ENCODE data around the gene VANGL1. TPM values are rescaled to one million over a fixed set of nuclear protein-coding genes. Genes with fewer than 3 reads are reported as not detected.

The VANGL1 gene
- polyA plus RNA-seq, 1 donor: 8.0 TPM

DNA sequence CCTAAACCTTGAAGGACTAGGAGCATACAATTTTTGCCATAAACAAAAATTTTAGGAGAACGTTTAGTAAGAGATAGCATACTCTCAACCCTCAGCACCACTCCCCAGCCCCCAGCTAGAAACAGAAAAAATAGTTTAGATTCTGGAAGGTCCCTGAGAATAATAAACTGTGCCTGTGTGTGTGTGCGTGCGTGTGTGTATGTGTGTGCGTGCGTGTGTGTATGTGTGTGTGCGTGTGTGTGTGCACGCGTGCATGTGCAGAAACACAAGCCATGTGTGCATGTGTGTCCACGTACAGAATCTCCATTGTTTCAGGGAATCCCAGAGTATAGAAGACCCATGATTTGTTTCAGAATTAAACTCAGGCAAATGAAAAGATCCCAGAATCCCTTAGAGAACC is 64.2 kb downstream of the VANGL1 start:
- DNase-seq: no peak

DNA sequence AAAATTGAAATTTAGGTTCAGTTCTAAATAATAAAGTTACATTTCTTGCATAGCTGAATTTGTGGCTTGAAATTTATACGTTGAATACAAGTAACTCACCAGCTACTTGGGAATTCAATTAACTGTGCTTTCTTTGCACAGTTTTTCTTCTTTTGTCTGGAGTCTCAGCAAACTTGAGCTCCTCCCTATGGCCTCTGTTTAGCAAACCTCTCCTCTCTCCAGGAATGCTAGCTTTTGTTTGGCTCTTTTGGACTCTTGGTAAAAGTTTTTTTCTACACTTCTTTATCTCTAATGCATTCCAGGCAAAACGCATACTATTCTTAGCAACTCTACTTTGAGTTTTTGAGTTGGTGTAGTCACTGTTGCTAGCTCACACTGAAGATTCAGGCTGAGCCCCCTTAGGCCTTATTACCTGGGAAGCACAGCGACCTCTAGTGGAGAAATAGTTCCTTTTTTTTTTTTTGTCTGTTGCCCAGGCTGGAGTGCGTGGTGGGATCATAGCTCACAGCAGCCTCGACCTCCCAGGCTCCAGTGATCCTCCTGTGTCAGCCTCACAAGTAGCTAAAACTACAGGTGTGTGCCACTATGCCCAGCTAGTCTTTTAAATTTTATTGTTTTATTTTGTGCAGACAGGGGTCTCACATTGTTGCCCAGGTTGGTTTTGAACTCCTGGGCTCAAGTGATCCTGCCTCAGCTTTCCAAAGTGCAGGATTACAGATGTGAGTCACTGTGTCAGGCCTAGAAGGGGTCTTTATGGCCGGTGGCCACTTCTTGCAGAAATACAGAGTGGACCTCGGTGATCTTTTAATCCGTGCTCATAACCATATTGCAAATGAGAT is 65.0 kb downstream of the VANGL1 start:
- DNase-seq: no peak

GRCh38 chr1:115710859-115711624 is 69.3 kb downstream of the VANGL1 start:
- DNase-seq: no peak

DNA sequence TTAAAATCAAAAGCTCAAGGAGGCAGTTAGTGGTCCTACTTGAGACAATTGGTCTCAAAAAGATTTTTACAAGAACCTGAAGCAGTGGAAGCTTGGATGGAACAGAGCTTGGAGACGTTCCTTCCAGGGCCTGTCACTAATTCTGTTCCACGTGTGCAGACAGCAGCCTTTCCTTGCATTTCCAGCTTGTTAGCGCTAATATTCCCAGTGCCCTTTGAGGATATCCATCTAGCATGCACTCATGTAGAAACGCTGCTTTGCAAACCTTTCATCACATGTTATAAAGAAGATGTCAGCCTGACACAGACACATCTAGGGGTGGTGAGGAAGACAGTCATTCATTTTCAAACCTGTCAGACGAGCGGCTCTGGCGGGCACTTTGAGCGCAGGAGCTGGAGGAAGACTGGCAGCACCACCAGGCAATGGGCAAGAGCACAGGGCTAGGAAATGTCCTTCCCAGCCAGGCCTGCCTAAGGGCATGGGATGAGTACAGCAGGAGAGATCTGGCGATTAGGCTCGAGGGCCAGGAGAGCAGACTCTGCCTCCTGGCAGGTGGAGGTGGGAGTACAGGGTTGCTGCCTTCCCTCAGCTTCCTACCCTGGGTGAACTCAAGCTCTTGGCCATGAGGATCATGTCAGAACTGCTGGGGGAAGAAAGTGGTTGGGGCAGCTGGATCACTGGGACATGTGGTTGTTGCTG is 71.3 kb downstream of the VANGL1 start:
- DNase-seq: no peak

DNA sequence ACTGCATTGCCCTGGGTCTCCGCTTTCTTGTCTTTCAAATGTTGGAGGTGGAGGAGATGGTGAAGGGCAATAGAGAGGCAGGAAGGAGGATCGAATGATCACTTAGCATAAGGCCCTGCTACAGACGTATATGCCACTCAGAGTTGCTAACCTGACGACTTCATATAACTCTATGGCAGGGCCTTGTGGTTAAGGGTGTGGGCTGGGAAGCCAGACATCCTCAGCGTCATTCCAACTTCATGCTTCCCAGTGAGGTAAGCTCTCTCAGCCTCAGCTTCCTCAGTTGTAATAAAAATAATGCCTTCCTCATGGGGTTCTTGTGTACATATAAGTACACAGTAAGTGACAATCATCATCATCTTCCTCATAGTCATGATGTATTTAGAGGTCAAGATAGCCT is 72.1 kb downstream of the VANGL1 start:
- DNase-seq: no peak

DNA sequence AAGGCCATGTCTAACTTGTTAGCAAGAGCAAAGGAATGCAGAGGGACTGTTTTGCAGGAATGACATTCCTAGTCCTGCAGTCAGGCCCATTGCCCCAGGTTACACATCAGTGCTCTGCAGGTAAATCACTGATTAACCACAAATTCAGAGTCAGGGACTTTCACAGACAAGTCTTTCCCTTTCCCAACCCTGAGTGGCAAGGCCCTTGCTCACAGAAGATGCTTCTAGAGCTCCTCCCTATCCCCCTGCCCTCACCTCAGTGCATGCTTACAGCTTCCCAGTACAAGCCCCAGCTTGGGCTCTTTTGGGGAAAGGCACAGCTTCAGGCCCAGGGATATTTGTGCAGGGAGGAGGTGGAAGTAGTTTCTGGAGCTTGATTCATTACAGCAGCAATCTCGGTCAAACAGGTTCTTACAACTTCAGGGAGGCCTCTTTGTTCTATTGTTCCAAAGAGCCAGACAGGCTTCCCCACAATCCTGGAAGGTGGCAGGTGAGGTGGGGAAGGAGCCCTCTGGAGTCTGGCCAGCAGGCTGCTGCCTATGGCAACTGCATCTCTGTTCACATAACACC is 72.9 kb downstream of the VANGL1 start:
- DNase-seq: no peak

GRCh38 chr1:115717541-115717940 is 75.8 kb downstream of the VANGL1 start:
- peak; percentile 39 for DNase-seq

DNA sequence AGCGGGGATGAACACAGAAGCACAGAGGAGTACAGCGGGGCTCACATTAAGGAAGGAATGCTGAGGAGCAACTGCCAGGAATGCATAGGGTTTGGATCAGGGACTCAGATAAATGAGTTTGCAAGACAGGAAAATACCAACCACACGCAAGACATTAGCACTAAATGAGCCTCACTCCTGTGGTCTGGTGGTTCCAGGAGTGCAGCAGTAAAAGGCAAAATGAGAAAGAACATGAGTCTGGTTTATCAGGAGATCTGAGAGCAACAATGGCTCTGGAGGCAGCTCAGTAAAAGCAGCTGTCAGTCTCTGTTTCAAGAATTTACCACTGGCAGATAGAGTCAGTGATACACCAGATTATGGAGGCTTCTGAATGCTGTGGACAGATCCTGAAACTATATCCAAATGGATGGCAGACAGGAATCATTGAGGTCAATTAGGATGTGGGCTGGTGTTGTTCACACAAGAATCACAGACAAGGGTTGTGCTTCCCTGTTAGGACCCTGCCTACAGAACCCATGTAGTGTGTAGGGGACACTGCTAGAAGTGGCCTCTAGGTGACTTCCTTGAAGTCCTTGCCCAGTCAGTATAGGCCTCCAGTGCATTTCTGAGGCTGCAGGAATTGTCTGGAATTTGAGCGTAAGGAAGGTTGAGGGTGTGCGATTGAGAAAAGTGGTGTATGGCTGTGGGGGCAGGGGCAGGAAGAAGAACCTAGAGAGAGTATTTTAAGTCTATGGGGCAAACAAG is 76.4 kb downstream of the VANGL1 start:
- no peak for DNase-seq

DNA sequence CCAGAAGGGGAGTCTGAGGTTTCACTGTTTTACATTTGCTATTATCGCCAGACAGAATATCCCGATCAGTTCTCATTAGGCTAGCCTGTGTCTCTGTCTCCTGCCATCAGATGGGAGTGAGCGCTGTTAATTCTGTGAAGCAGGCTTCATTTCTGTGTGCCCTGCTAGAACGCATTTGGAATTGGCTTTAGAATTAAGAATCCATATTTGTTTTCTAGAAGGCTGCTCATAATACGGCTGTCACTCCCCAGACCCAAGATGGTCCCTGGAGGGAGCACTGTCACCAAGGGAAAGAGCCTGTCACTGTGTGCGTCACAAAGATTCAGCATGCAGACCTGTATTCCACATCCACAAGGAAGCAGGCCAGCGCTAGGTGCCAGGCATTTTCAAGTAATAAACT is 77.5 kb downstream of the VANGL1 start:
- no peak for DNase-seq

GRCh38 chr1:115722221-115722620 is 80.5 kb downstream of the VANGL1 start:
- no peak for DNase-seq

DNA sequence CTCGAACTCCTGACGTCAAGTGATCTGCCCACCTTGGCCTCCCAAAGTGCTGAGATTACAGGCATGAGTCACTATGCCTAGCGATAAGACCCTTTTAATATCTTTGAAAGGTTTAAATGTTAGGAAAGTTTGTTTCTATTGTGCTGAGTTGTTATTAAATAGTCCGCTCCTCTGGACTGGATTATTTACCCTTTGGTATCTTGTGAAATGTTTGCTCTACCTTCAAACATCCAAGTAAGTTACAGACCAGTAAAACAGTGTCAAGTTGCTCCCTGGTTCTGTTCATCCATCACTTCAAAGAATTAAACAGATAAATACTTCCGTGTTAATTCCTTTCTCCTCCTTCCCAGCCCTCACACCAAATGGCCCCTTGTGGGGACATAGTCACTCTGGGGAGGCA is 82.0 kb downstream of the VANGL1 start:
- no peak for DNase-seq

DNA sequence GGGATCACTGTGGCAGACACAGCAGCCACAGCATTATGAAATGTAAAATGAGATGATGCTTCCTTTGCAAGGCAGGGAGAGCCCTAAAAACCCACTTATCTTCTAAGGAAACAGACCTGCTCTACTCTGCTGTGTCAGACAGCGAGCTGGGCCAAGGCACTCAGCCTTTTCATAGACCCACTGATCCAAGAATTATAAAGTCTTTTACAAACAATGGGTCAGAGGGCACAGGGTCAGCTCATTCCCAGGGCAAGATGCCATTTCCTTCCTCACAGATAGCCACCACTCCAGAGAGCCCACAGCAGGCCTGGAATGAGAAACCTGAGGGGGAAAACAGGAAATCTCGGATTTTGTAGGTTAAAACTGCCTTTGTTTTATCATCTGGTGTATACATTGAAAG is 83.8 kb downstream of the VANGL1 start:
- no peak for DNase-seq

- no peak for DNase-seq
Measured at GRCh38 chr1:115726161-115726560, 84.4 kb downstream of the VANGL1 start.

DNA sequence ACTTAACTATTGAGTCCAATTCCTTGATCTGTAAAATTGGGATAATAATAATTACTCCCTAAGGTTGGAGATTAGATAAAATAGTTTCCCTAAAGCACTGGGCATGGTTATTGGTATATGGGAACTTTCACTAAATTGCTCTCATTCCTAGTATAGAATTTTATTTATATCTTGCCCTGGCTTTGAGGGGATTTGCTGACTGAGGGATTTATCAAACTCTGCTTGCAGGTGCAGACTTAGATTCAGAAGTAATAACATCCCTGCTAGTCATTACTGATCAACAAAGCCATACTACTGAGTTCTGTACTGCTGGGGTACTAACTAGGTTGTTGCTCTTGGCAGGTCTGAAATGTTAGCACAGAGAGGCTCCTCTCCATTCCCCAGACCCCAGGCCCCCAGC is 84.8 kb downstream of the VANGL1 start:
- DNase-seq: no peak

- peak; percentile 61 for DNase-seq
Measured at GRCh38 chr1:115727706-115728249, 86.0 kb downstream of the VANGL1 start.

DNA sequence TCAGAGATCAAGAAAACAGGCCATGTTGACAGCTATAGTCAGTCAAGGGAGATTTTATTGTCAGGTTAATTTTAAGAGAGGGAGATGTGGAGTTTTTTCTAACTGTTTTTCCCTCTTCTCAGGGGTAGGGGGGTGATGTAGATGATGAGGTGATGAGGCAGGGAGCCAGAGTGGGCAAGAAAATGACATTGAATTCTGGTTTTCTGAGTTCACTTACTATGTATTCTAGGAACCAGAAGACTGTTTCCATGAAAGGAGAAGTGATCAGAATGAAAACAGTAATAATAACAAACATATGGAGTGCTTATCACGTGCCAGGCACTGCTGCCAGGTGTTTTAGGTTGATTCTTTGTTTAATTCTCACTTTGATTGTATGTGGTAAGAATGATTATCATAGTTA is 86.6 kb downstream of the VANGL1 start:
- no peak for DNase-seq

DNA sequence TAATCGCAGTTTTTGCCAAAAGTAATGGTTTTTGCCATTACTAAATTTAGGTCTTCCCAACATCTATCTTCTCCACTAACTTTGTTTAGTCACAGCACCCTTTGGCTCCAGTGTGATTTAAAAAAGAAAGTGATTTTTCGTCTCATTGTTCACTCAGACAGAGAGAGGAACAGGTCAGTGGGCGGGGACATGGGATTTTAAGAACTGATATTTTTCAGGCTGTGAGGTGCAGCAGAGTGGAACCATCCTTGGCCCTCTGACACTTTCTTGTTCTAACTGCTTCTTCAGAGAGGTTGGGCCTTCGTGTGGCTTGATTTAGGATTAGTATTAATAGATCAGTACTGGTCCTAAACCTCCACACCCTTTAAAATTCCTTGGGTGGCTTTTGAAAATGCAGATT is 88.0 kb downstream of the VANGL1 start:
- no peak for DNase-seq

DNA sequence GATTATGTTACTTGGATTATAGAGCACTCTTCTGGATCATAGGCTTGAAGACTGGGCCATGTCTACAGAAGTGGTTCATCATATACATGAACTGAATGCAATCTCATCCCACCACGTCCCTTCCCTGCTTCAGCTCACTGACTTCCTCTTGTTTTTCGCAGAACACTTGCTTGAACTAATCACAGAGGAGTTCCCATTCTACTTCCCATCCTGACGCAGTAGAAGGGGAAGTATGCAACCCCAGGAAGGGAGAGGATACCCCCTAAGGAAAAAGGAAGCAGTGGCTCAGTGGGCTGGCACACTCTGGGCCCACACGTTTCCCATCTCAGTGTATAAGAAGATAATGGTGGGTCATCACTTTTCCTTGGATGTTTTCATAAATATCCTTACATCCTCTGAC is 90.5 kb downstream of the VANGL1 start:
- no peak for DNase-seq

- DNase-seq: no peak
Measured at GRCh38 chr1:115740811-115741210, 99.0 kb downstream of the VANGL1 start.

- no peak for DNase-seq
Measured at GRCh38 chr1:115744646-115745275, 103.0 kb downstream of the VANGL1 start.

GRCh38 chr1:115746021-115746690 is 104.4 kb downstream of the VANGL1 start:
- no peak for DNase-seq

Data from hindlimb muscle (tissue), 1 donor.